Measurements from ENCODE around the gene C19orf12. TPM values are rescaled to one million over a fixed set of nuclear protein-coding genes. Genes with fewer than 3 reads are reported as not detected.

The C19orf12 gene
- total and polyA plus RNA-seq, 2 of the 13 experiments (the other 11 are each of a cell fraction or from before 2014, with no cell fraction given) = 17.7 to 34.4 TPM

- no peak overlapping the region for H3K9ac ChIP-seq (ENCODE audit: insufficient read depth, low read depth, low read length)
- H4K20me1 ChIP-seq (ENCODE audit: insufficient read depth, low read length) = no peaks in the 10 kb centered on the region
- ATAC-seq = no peak
- no peaks in the 10 kb centered on the region for H3K9me3 ChIP-seq (ENCODE audit: low read length)
- H3K4me2 ChIP-seq (ENCODE audit: low read depth, low read length) = no peak overlapping the region
- peaks cover 8% of the 10 kb centered on the region; the same call in 1 of the 2 replicates for H3K4me1 ChIP-seq (ENCODE audit: insufficient read depth, low read length)
- H3K79me2 ChIP-seq (ENCODE audit: insufficient read depth, low read length) = no peaks in the 10 kb centered on the region
- intact Hi-C loops (cut with micrococcal nuclease; ENCODE audit: unreplicated experiment) (no loop called here), in situ Hi-C loops (cut with HindIII; ENCODE audit: extremely low pct_ligation_motif_present, low pct_unique_long_range_greater_than_20kb) (no loop called here)
- H3K36me3 ChIP-seq (replicated peaks in 1 of 2; ENCODE audit: control insufficient read depth in 1 of 2, insufficient read depth in 2 of 2, low read length in 2 of 2) = no peaks in the 10 kb centered on the region
- ChIA-PET CTCF (ENCODE audit: low intra/inter-chr PET ratio, low total read pairs) (no interaction called here), POLR2A (no interaction called here)
- H3K27me3 ChIP-seq (ENCODE audit: control insufficient read depth in 1 of 2, insufficient read depth in 2 of 2, low read length in 2 of 2) = no peaks in the 10 kb centered on the region
- 86% methylated on average over 1 of the region's 2 CpGs for WGBS (ENCODE audit: low lambda C conversion rate)
- no peak overlapping the region for H3K27ac ChIP-seq (ENCODE audit: extremely low read length, insufficient read depth, low read length)
- no peak overlapping the region for H3K4me3 ChIP-seq (replicated peaks in 1 of 3; ENCODE audit: insufficient read depth in 1 of 3, low read depth in 2 of 3, low read length in 3 of 3)
- BruUV-seq (replicated peaks) = no TSS peak
- H2AFZ ChIP-seq (ENCODE audit: low read length) = no peak overlapping the region
- peak; percentile 3 for TF ChIP-seq SKI (IDR thresholded peaks at IDR 0.05; ENCODE audit: partially characterized antibody)
- TF ChIP-seq, protein P1, sequence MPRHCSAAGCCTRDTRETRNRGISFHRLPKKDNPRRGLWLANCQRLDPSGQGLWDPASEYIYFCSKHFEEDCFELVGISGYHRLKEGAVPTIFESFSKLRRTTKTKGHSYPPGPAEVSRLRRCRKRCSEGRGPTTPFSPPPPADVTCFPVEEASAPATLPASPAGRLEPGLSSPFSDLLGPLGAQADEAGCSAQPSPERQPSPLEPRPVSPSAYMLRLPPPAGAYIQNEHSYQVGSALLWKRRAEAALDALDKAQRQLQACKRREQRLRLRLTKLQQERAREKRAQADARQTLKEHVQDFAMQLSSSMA (CRISPR knock-in tag; IDR thresholded peaks at IDR 0.05) = no peak
- no peak for TF ChIP-seq ZNF496 (CRISPR knock-in tag; IDR thresholded peaks at IDR 0.05; ENCODE audit: insufficient replicate concordance)
- no peak for TF ChIP-seq ZNF883 (CRISPR knock-in tag; IDR thresholded peaks at IDR 0.05; ENCODE audit: not compliant biosample characterization)
- DNase-seq (ENCODE audit: low spot score) = no peak
- no peak for FAIRE-seq
Measured at GRCh38 chr19:29696565-29696846, 18.6 kb downstream of the C19orf12 start.

GRCh38 chr19:29695765-29696564 is 19.1 kb downstream of the C19orf12 start:
- H3K27me3 ChIP-seq (ENCODE audit: control insufficient read depth in 1 of 2, insufficient read depth in 2 of 2, low read length in 2 of 2) = no peaks in the 10 kb centered on the region
- FAIRE-seq = no peak
- peaks cover 8% of the 10 kb centered on the region; the same call in 1 of the 2 replicates for H3K4me1 ChIP-seq (ENCODE audit: insufficient read depth, low read length)
- H3K9ac ChIP-seq (ENCODE audit: insufficient read depth, low read depth, low read length) = no peak overlapping the region
- no peak for ATAC-seq
- no peaks in the 10 kb centered on the region for H3K36me3 ChIP-seq (replicated peaks in 1 of 2; ENCODE audit: control insufficient read depth in 1 of 2, insufficient read depth in 2 of 2, low read length in 2 of 2)
- H3K27ac ChIP-seq (ENCODE audit: extremely low read length, insufficient read depth, low read length) = no peak overlapping the region
- H4K20me1 ChIP-seq (ENCODE audit: insufficient read depth, low read length) = no peaks in the 10 kb centered on the region
- CTCF ChIA-PET (ENCODE audit: low intra/inter-chr PET ratio, low total read pairs) = interaction anchor here (3.0 kb wide), 1 partner anchor 20 kb away, joined by 66 read pairs; the partner anchor contains the start of gene C19orf12
- in situ Hi-C loops (cut with HindIII; ENCODE audit: extremely low pct_ligation_motif_present, low pct_unique_long_range_greater_than_20kb) (no loop called here), intact Hi-C loops (cut with micrococcal nuclease; ENCODE audit: unreplicated experiment) (no loop called here)
- H3K79me2 ChIP-seq (ENCODE audit: insufficient read depth, low read length) = no peaks in the 10 kb centered on the region
- DNase-seq (ENCODE audit: low spot score) = no peak
- BruUV-seq (replicated peaks) = no TSS peak
- no peaks in the 10 kb centered on the region for H3K9me3 ChIP-seq (ENCODE audit: low read length)
- TF ChIP-seq U2AF2 (IDR thresholded peaks at IDR 0.05; ENCODE audit: low read depth, low read length) (no peak), TBL1XR1 (IDR thresholded peaks at IDR 0.05; ENCODE audit: borderline replicate concordance, low read length, partially characterized antibody) (no peak), ZNF382 (CRISPR knock-in tag; IDR thresholded peaks at IDR 0.05; ENCODE audit: borderline replicate concordance) (no peak), ZNF3 (CRISPR knock-in tag; IDR thresholded peaks at IDR 0.05) (no peak), RAD51 (IDR thresholded peaks at IDR 0.05; ENCODE audit: borderline replicate concordance) (no peak), SKI (IDR thresholded peaks at IDR 0.05; ENCODE audit: partially characterized antibody) (peak; percentile 81)
- no peak overlapping the region for H3K4me2 ChIP-seq (ENCODE audit: low read depth, low read length)
- no peak overlapping the region for H3K4me3 ChIP-seq (replicated peaks in 1 of 3; ENCODE audit: insufficient read depth in 1 of 3, low read depth in 2 of 3, low read length in 3 of 3)
- POLR2A ChIA-PET = no interaction called here
- 70% methylated on average over 6 of the region's 6 CpGs for WGBS (ENCODE audit: low lambda C conversion rate)
- no peak overlapping the region for H2AFZ ChIP-seq (ENCODE audit: low read length)
